IPS-NIHi7 (cell line): ENCODE data around the gene UQCRC1.
A peak's percentile ranks its signal among the peaks of the same experiment; 100 is the strongest.

ENCODE experiments used
- DNase-seq: peaks from one replicate; pipeline ENCODE4 v3.0.0; 2012; ENCODE audit warnings: mixed read lengths; ENCODE audit errors: extremely low spot score

The UQCRC1 gene

DNA sequence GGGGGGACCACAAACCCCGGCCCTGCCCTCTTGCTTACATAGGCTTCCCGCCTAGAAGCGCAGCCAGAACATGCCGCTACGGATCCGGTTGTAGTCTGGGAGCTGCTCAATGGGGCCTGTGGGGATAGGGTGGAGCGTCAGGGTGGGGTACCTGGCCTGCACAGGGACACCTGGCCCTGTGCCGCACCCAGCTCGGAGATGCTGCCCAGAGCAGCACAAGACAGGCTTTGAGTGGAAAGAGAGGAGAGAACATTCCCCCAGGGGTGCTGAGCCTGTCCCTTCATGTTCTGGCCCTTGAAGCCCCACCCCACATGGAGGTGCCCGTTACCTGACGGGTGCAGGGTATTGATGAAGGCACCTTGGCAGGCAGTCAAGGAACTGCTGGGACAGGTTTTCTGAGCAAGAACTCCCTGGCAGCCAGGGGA lies 10.4 kb downstream of the UQCRC1 start:
- no peak for DNase-seq

DNA sequence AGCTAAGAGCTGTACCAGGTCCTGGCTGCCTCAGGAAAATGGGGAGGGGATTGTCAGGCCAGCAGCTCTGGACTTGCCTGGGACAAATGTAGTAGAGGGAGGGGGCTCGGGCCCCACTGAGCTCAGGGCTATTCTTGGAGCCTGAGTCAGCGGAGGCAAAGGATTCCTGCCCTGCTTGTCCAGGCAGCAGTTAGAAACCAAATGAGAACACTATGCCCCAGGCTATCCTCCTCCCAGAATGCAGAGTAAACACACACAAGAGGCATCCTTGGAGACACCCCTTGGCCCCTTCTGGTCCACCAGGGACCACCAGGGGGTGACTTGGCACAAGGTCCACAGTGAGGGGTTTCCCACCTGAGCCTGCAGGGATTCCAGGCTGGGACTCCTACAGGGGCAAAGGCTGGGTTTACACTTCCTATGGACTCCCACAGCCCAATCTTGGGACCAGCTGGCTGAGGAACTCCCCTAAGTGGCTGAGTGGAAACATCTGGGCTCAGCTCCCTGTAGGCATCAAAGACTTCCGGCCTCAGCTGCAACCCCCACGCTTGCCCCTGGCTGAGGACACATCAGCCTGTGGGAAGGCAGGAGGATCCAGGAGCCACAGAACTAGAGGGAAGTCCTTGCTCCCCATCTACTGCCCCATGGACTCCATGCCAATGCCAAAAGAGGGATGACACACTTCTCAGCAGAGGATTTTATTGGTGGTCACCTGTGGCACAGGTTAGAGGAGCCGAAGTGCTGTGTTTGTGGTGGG lies 10.9 kb downstream of the UQCRC1 start:
- no peak for DNase-seq

DNA sequence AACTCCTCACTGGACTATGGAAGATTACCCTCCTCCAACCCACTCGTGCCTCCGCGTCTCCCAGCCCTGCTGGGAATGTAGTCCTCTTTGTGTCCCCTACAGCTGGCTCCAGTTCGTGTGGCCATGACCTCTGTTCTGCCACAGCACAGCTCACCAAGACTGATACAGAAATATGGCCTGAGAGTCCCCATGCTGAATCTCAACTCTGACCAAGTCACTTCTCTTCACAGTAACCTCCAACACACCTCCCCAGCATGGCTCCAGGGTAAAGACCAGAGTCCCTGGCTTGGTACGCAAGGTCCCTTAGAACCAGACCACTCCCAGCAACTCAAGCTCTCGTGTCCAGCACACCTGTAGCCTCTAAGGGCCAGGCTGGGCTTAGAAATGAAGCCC lies 12.0 kb downstream of the UQCRC1 start:
- DNase-seq, result no peak

DNA sequence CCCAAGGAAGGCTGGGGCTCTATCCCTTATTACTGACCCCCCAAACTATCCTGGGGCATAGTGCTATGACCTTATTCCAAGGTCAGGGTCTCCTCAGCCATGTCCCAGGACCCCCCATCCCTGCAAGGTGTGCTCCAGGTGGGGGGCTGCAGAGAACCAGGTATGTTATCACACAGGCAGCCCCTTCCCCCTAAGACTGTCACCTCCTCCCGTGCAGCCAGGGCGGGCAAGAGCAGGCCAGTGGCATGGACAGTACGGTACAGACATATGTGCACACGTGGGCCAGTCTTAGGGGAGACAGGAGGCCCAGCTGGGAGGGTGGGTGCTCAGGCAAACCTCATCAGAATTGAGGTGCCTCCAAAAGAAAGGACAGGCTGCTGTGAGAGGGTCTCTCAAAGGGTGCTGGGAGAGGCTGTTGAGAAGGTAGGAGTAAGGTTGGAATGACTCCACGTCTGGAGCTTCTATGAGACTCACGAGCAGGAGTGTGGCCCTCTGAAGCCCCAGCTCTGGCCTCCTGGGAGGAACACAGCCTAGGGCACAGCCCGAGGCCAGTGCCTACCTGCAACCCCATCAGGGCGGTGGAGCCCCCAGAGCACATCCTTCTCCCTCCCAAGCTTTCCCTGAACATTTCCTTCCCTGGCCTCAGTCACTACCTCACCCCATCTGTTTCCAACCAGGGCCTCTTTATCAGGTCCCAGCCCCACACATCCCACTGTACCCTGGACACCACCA lies 12.6 kb downstream of the UQCRC1 start:
- no peak for DNase-seq

DNA sequence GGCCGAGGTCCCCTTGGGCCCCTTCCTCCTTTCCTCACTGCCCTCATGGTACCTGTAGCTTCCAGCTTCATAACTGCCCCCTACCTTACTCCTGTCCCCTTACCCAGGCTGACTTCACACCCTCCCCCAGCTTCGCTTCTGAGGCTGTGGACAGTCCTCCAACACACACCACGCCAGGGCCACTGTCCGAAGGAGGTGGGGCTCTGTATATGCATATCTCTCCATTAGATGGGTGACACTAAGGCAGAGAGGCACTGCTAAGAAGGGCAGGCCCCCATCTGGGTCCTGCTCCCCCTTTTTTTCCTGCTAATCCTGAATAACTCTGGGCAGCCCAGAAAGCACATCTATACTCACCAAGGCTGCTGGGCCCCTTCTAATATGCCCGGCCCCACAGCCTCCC lies 13.3 kb downstream of the UQCRC1 start:
- no peak for DNase-seq

DNA sequence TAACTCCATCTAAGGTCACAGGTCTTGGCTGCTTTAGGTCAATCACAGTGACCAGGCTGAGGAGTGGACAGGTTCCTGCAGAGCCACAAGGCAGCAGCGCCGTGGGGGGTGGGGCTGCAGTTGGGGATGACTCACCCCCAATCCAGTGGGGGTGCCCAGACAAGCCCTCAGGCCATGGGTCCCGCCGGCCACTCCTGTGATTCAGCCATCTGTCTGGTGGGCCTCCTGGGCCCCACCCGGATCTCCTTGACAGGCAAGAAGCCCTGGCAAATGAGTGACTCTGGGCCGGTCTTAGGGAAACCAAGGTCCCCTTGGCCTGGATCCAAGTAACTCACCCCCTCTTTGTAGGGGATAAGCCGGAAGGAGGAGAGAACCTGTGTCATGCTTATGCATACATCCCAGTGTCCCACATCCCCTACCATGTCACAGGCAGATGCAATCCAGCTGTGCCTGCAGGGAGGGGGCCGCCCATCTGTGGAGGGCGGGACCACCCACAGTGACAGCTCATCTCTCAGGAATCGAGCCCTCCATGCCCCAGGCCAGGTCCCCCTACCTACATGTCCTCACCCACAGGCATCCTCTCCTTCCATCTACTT lies 13.8 kb downstream of the UQCRC1 start:
- DNase-seq, result peak; percentile 78

DNA sequence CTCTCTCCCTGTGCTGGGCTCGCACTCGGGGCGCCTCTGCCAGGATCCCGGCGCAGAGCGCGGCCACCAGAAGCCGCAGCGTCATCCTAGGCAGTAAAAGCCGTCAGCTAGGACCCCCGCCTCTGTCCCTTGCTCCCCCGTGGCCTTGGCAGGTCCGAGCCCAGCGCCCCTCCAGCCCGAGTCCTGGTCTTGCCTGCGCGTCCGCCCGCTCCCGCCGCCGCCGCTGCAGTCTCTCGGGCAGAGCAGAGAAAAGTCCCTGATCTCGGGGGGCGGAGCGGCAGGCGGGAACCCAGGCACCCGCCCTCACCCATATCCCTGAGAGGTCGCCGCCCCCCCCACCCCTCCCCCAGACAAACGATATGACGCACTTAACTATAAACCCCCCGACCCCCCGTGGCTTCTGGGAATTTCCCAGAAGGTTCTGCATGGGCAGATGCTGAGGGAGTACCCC lies 14.3 kb downstream of the UQCRC1 start, which contains the start of gene COL7A1:
COL7A1 (minus strand) TSS at position 255 of the 451 bp plus-strand sequence; CDS start at position 85, 170 bp downstream.
- peak; percentile 68 for DNase-seq

DNA sequence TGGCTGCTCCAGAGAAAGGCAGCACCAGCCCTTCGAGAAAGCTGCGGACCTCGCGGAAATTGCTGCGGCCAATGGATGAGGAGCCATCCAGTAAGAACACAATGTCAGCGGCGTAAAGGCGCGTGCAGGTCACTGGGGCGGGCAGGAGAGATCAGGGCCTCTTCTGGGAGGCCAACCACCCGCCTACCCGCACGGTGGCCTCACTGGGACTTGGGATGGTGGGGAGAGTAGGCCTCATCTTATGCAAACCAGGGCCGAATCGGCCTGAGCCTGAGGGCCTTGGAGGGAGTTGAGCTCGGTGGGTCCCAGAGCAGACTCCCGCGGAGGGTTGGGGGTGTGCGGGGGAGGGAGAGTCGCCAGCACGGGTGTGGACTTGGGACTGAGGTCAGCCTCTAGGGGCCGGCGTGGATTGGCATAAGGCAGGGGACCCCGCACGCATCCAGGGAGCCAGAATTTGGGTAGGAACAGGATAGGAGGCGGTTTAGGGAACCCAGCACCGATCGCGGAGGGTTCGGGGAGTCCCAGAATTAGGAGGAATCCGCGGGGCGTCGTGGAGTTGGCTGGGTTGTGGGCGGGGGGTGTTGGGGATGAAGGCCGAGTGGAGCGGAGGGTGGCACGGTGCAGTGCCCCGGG lies 14.9 kb downstream of the UQCRC1 start:
- peak; percentile 50 for DNase-seq

DNA sequence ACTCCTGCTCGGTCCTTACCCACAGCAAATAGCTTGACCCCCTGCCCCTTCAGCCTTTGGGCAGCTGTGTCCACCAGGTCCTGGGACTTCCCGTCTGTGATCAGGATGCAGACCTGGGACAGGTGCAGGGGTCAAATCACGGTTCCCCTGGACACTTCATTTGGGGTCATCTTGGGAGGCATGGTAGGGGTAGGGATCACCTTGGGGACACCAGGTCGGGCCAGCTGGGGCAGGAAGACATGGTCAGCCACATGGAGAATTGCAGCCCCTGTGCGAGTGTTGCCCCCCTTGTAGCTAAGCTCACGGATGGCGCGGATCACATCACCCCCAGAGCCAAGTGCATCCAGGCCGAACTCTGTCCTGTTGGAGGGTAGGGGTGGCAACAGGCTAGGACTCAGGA lies 16.1 kb downstream of the UQCRC1 start:
- no peak for DNase-seq

DNA sequence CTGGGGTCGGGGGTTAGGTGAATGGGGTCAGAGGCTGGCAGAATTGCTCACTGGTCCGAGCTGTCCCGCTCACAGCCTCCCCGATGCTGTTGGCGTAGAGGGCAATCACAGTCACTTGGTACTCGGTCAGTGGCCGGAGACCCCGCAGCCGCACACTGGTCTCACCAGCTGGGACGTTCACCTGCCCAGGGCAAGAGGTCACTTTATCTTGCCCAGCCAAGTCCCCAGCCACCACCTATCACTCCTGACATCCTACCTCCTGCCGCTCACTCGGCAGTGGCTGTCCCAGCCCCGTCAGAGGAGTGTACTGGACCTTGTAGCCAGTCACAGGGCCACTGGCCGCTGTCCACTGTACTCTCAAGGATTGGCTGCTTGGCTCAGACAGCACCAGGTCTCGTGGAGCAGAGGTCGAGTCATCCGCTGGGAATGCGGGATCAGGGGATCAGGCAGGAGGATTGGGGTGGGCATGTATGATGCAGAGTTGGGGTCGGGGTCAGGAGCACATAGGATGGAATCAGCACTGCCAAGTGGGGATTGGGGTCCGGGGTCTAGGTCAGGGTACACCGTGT lies 16.8 kb downstream of the UQCRC1 start:
- DNase-seq, result no peak

DNA sequence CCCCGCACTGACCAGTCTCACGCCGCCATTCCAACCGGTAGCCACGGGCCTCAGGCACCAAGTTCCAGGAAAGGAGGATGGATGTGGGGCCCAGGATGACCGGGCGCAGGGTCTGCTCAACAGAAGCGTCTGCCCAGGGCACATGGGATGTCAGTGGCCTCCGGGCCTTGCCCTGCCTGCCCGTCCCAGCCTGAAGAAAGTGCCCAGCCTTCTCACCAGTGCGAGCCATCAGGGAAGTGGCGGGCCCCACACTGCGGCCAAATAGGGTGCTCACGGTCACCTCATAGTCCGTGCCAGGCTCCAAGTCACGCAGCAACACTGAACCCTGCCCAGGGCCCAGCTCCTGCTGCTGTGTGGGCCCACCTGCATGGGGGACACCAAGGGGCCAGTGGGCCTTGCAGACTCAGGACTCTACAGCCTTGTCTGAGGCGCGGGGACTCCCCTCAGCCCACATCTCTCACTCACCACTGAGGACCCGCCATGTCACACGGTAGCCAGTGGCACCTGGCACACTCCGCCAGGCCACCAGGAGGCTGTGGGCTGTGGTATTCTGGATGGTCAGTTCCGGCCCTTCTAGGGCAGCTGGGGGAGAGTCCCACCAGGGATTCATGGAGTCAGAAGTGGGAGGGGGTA lies 17.4 kb downstream of the UQCRC1 start:
- DNase-seq, result no peak

DNA sequence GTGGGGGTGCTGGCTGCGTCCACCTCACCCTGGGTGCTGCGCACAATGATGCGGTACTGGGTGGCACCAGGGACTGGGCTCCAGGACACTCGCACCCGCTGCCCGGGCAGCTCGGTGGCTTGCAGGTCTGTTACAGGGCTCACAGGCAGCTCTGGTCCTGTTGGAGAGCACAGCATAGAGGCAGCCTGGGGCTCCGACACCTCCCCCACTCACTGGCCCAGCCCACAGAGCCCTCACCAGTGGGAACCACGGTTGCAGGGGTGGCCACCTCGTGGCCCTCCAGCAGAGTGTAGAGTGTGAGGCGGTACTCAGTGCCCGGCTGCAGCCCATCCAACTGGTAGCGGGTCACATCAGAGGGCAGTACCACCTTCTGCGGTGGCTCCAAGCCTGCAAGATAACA lies 18.0 kb downstream of the UQCRC1 start:
- DNase-seq, result no peak

DNA sequence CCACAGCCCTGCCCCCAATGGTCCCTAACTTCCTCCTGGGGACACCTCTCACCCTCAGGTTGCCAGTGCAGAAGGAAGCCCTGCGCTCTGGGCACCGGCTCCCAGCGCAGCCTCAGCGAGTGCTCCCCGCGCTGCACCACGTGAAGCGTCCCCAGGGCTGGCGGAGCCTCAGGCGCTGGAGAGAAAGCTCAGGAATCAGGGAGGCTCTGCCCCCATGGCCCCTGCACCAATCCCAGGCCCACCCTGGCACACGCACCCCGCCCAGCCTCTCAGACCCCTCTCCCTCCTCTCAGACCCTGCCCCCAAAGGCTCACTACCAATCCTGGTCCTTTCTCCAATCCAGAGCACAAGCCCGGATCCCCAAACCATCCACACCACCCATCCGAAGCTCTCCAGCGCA lies 21.2 kb downstream of the UQCRC1 start:
- DNase-seq, result no peak

DNA sequence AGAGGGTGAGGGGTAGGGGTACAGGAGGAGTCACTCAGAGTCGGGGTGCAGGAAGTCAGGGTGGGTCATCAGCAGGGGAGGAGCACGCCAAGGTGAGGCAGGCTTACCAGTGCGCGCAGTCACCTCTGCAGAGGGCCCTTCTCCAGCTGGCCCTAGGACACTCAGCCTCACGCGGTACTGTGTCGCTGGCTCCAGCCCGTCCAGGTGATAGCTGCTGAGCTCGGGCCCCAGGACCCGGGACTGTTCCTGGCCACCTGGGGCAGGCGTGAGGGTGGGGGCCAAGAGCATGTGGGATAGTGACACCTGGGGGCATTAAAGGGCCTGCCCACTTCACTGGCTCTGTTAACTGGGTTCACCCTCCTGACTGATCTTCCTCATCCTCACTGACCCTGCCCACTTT lies 21.8 kb downstream of the UQCRC1 start:
- no peak for DNase-seq

DNA sequence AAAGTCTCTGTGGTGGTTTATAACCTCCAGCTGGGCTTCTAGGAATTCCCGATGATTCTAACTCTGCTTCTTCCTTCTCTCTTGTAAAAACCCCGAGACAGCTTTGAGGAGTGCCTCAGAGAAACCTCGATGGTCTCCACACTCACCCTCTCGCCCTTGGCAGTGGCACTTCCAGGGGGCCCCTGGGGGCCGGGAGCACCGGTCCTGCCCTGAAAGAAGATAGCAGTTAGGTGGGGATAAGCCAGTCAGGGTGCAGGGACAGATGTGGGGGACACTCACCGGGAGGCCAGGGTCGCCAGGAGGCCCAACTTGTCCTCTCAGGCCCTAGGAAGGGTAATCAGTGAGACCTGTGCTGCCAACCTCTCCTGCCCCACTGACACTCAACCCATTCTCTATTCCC lies 24.0 kb downstream of the UQCRC1 start:
- no peak for DNase-seq

DNA sequence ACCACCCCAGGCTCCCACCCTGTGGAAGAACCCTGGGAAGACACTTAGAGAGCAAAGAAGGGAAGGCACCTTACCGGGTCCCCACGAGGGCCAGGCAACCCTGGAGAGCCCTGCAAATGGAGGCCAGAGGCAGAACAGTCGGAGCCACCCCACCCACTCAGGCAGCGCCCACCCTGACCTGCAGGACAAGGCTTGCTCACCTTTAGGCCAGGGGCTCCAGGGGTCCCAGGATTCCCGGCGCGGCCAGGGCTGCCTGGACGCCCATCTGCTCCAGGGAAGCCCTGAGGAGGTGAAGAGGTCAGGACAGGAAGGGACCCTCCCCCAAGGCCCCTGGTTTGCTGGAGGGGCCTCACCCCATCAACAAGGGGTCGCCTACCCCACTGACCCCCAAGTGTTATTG lies 24.6 kb downstream of the UQCRC1 start:
- no peak for DNase-seq

DNA sequence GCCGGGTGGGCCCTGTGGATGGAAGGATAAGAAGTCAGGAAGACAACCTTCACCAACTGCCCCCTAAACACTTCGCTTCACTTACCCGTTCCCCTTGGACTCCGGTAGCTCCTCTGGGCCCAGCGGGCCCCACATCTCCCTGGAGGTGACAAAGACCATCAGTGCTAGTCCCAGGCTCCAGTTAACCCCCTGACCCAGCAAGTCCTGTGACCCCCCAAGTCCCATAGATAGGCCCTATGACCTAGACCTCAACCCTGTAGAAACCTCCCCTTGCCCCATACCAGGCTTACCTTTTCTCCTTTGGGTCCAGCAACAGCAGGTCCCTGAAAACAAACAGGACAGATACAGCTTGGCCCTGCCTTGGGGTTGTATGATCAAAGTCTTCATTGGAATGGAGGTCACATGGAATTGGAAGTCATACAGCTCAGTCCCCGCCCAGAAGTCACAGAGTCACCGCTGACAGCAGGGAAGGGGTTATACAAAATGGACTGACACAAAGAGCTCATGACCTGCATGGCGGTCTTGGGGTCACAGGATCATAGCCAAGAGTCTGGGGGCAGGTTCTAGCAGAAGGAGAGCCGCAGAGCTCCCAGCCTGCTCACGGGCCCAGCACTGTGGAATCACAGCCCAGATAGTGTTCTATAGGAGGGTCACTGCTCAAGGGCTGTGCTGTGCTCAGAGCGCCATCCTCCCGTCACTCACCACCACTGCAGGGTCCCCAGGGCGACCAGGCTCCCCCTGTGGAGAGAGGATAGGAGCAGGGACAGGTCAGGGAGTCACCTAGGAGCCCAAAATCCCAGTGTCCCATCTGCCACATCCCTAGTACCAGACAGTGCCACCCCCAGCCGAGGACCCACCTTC lies 27.6 kb downstream of the UQCRC1 start:
- DNase-seq, result no peak

DNA sequence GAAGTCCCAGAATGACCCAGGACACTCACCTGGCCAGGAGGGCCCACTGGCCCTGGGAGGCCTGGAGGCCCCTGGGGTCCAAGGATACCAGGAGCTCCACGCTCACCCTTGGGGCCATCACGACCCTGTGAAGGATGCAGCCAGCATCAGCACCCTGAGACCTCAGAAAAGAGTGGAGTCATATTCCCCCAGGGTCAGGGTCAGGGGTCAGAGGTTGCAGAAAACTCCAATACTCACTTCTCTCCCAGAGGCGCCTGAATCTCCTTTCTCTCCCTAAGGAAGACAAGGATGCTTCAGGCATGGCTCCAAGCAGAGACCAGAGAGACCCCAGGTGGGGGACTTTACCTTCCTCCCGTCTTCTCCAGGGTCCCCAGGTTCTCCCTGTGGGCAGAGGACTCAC lies 32.8 kb downstream of the UQCRC1 start:
- DNase-seq, result no peak

DNA sequence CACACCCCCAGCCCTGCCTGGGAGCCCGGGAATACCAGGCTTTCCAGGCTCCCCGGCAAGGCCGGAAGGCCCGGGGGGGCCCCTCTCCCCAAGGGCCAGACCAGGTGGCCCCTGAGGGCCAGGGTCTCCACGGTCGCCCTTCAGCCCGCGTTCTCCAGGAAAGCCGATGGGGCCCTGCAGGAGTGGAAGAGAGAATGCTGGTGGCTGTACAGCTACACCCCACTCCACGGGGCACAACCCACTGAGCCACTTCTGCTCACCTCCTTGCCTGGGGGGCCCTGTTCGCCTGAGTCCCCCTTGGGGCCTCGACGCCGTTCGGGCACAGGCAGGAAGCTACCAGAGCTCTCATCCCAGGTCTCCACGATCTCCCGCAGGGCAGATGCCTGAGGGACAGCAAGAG lies 34.1 kb downstream of the UQCRC1 start:
- DNase-seq, result no peak

DNA sequence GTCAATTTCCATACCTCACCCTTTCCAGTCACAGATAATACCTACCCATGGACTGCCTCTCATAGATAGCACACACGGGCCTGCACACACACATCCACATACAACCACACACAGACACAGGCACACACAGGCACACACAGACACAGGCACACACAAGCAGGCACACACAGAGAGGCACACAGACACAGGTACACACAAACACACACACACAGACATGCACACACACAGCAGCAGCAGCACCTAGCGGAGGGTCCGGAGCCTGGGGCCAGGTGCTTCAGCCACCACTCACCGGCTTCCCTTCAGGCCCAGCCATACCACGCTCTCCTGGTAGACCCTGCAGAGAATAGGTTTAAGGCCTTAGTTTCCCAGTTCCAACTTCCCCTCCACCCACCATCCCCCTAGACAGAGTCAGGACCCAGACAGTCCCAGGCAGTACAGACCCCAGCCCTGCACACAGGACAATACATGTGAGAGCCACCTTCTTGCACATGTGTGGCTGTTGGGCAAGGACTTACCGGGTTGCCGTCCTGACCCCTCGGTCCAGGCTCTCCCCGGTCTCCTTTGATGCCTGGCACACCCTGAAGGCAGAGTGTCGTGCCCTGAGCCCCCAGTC lies 35.4 kb downstream of the UQCRC1 start:
- DNase-seq, result no peak
